ENCODE data around the gene SLC12A2.

GRCh38 chr5:128053291-128053954 lies 30.1 kb upstream of the SLC12A2 start:
- TF ChIP-seq CTCF (IDR thresholded peaks at IDR 0.05 in 2 of 3, conservative IDR thresholded peaks at IDR 0.05 in 1 of 3; ENCODE audit: borderline replicate concordance in 1 of 3, insufficient read depth in 1 of 3, low read depth in 2 of 3, low read length in 2 of 3) (no peak), POLR2A (IDR thresholded peaks at IDR 0.05; ENCODE audit: borderline replicate concordance, extremely low read depth, insufficient read depth, insufficient read length) (no peak), EZH2 (IDR thresholded peaks at IDR 0.05) (no peak), EZH2phosphoT487 (IDR thresholded peaks at IDR 0.05; ENCODE audit: borderline replicate concordance) (no peak)

All from HCT116 (cell line).